GM19239 (cell line): Measurements from ENCODE around the gene GMDS.

ENCODE experiments used
- DNase-seq: peaks from one replicate; pipeline ENCODE4 v3.0.0; 2011; ENCODE audit warnings: low spot score; ENCODE audit not compliant: insufficient read length
- FAIRE-seq: peaks from 2 replicates; lab custom pipeline; 2011; peaks lifted over from hg19 to GRCh38; lab: Jason Lieb, UNC

GMDS gene

DNA sequence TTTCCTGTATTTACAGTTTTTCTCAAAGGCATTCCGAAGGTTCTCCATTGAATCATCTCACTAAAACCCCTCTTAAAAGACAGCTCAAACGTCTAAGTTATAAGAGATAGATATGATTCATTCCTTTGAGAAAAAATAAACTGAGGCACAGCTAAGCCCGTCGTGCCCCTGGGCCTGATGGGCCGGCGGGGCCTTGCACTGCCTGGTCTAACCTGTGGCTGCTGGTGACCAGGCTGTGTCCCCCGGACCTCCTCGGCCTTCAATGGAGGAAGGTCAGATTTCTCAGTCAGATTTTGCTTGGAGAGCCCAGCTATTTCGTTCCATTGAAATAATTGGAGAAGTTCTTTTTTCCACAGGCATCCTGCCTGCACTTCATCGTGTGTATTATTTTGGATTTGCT, 647.0 kb downstream of the GMDS start:
- FAIRE-seq (no peak), DNase-seq (no peak)

- FAIRE-seq (no peak), DNase-seq (no peak)
These were observed 647.5 kb downstream of the GMDS start for GRCh38 chr6:1597924-1598323.

DNA sequence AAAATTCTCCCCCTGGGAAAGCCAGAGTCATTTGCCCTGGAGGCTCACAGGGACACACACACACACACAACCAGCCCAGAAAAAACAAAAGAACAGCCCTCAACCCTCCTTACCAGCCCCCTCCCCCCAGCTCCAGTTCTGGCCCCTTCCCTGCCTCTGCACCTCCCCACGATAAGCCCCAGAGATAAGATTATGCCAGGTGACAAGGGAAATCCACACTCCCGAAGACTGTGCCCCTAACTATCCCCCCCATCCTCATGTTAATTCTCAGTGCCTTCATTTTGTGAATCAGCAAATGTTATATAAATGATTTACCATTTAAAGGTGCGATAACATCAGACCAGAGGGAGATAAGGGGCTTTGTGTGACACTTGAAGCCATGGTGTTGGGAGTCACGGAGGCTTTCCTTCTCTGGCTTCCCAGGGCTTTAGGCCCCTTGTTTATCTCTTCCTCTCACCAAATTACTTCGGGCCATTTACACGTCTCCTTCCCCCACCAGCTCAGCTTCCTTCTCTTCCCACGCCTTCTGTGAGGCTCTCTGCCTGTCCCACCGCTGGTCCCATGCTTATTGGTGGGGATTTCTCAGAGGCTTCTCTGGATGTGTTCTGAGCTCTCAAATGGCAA, 648.2 kb downstream of the GMDS start:
- no peak for DNase-seq
- FAIRE-seq, result no peak

DNA sequence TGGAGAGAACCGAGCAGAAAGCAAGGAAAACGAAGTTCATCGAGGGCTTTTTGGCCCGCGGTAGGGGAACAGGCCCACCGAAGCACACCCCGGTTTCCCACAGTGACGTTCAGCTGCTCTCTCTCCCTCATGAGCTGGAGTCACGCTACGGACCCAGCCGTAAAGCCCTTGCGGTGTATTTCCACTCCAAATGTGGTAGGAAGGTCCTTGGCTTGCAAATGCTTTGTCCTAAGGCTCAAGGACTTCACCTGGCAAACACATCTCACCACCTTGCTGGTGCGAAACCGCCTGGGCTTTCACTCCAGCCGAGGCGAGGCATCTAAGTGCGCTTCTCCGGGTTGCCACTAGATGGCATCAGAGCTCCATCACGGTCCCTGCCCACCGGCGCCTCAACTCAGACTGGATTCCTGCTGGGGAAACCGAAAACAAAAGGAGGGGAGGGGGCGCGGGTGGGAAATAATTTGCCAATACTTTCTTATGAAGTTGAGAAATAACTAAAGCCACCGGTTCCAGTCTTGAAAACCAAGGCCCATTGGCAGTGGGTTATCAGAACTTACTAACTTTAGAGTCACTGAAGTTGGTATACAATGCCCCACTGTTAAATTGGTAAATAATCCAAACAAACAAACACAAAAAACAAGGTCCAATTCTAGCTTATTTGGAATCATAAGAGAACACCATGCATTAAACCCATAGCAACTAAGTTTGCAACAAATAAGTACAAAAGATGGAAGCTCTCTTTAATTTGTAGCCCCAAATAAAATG, 649.1 kb downstream of the GMDS start:
- DNase-seq (peak; percentile 85), FAIRE-seq (peak; percentile 93)

DNA sequence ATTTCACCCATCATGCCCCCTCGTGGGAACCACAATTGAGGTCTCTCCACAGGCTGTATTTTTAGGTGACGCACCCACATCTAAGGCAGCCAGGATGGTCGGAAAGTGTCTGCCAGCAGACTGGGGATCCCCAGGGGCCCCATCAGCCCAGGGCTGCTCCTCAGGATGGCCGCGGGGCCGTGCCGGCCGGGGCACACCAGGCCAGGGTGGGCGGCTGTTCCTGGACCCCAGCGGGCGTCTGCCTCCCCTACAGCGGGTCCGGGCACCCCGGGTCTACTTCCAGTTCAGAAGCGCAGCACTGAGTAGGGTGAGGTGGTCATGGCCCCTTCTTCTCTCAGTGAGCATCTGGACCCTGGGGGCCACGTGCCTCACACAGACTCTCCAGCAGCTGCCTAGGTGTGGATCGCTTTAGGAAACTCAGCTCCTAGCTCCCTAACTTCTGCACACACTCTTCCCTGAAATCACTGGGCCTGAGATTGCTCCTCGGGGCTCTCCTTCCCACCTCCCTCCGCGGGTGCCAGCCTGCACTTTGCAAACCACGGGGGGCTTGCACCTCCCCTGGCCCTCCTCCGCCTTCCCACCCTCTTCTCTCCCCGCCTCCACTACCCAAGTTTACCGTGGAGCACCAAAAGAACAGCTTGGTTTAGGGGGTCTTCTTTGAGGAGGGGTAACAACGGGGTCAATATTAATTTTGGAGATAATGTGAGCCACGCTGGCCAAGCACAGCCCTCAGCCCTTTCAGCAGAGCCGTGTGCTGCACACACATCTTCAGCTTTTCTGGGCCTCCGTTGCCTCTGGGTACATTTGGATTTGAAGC, 649.9 kb downstream of the GMDS start:
- no peak for FAIRE-seq
- DNase-seq, result no peak

- FAIRE-seq (no peak), DNase-seq (no peak)
These were observed 650.8 kb downstream of the GMDS start for GRCh38 chr6:1594445-1595200.

DNA sequence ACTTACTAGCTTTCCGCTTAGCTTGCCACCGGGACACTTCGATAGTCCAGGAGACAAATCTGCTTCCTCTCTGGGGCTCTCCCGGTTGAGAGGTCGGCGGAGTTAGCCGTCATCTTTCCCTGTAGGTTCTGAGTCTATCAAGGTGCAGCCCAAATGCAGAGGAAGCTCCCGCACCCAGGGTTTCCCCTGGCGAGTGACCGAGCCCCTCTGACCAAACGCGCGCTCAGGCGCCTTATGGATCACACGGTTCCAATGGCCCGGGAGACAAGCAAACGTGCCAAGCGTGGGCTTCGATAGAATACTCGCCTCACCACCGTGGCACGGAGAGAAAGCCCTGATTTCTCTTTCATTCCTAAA, 651.5 kb downstream of the GMDS start:
- DNase-seq, result no peak
- no peak for FAIRE-seq

GRCh38 chr6:1593286-1593957, 652.0 kb downstream of the GMDS start:
- DNase-seq, result no peak
- FAIRE-seq, result no peak

DNA sequence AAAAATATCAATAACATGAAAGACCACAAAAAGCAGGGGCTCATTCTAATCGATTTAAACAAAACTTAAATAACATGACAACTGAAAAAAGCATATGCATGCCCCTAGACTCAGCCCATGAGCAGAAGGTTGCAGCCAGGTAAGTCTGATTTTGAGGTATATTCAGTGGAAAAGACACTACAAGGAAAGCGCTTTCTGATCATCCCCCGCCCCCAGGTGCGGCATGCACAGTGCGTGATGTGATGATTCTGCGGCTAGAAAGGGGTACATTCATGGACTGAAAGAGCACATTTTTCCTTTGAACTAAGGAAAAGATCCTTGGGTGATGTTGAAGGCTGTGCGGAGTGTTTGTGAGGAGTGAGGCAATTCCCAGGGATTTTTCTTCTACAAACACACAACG, 652.6 kb downstream of the GMDS start:
- no peak for DNase-seq
- FAIRE-seq, result no peak

GRCh38 chr6:1591926-1592325, 653.5 kb downstream of the GMDS start:
- FAIRE-seq, result no peak
- no peak for DNase-seq

DNA sequence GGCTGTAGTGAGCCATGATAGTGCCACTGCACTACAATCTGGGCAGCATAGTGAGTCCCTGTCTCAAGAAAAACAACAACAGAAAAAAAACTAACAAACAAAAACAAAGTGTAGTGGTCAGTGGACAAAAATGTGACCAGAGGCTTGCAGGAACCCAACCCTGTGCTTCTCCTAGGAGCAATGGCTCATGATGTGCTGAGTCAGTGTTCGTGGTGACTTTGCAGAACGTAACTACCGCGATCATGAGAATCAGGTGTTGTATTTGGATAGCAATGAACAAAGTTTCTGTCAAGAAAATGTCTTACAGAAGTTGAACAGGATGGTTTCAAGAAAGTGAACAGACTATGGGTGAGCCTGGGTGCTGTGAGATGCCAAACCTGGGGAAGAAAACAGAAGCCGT, 654.2 kb downstream of the GMDS start:
- no peak for DNase-seq
- FAIRE-seq, result no peak

- FAIRE-seq, result no peak
These were observed 654.8 kb downstream of the GMDS start for GRCh38 chr6:1590580-1590979.

GRCh38 chr6:1589208-1589607, 656.2 kb downstream of the GMDS start:
- DNase-seq (no peak), FAIRE-seq (no peak)

More at GRCh38 chr6:1590580-1590979, 654.8 kb downstream of the GMDS start:
- DNase-seq, result no peak

DNA sequence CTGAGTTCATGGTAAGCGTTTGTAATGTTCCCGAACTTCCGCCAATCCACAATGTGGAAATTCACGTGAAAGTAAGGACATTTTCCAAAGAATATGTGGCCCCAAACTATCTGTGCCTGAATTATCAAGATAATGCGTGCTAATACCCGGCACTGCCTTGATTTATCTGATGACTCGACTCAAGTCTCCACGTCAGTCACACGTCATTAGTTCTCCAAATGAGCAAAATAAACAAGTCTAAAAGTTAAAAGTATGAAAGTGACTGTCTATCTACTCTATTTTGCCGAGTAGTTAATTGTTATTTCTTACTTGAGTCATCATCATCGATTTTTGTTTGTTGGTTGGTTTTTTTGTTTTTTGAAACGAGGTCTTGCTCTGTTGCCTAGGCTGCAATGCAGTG, 657.4 kb downstream of the GMDS start:
- no peak for FAIRE-seq

DNA sequence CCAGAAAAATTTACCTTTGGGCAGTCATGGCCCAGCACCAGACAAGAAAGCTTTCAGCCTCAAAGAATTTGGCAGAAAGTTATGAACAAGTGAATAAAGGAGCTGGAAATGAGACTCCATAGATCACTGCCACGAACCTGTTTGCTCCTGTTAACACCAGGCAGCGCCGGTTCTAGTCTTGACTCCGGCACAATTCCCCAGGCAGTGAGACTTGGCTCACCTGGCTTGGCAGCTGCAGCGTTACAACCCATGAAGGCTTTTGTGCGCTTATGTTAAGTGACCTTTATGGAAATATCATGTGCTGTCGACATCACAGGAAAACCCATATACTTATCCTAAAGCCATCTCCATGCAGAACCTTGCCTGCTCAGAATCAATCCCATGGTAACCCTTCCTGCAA, 657.9 kb downstream of the GMDS start:
- DNase-seq (no peak), FAIRE-seq (no peak)

More for the DNA sequence above, 657.4 kb downstream of the GMDS start:
- no peak for DNase-seq

DNA sequence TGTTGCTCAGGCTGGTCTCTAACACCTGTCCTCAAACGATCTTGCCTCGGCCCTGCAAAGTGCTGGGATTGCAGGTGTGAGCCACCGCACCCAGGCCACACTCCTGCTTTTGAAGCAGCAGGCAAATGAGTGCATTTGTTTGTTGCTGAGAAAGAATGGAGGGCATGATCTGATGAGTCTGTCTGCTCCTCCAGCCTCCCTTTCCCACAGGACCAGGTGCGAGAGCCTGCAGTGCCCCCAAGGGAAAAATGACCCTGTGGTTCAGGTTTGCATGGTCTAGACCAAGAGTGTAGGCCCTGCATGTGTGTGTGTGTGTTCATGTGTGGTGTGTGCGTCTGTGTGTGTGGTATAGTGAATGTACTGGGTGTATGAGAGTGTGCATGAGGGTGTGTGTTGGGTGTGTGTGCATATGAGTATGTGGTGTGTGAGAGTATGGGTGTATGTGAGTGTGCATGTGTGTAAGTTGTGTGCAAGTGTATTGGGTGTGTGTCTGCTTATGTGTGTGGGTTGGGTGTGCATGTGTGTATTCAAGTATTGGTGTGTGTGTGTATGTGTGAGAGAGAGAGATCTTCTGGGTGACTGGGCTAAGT, 658.4 kb downstream of the GMDS start:
- DNase-seq (no peak), FAIRE-seq (no peak)

- DNase-seq (no peak), FAIRE-seq (no peak)
These were observed 659.1 kb downstream of the GMDS start for GRCh38 chr6:1586256-1586655.

- DNase-seq (no peak), FAIRE-seq (no peak)
These were observed 659.7 kb downstream of the GMDS start for GRCh38 chr6:1585669-1586049.

- no peak for DNase-seq
- FAIRE-seq, result no peak
These were observed 660.3 kb downstream of the GMDS start for GRCh38 chr6:1584996-1585668.
